Activated CD4-positive, CD25-positive, alpha-beta regulatory T cell treated with anti-CD3 and anti-CD28 coated beads, Interleukin-2, amount 50 U/mL, for 72 hours (primary cell): ENCODE data around the gene FOXE1.

Source experiments
- DNase-seq: peaks from one replicate; pipeline ENCODE4 v3.0.0; 2021

Gene FOXE1

DNA sequence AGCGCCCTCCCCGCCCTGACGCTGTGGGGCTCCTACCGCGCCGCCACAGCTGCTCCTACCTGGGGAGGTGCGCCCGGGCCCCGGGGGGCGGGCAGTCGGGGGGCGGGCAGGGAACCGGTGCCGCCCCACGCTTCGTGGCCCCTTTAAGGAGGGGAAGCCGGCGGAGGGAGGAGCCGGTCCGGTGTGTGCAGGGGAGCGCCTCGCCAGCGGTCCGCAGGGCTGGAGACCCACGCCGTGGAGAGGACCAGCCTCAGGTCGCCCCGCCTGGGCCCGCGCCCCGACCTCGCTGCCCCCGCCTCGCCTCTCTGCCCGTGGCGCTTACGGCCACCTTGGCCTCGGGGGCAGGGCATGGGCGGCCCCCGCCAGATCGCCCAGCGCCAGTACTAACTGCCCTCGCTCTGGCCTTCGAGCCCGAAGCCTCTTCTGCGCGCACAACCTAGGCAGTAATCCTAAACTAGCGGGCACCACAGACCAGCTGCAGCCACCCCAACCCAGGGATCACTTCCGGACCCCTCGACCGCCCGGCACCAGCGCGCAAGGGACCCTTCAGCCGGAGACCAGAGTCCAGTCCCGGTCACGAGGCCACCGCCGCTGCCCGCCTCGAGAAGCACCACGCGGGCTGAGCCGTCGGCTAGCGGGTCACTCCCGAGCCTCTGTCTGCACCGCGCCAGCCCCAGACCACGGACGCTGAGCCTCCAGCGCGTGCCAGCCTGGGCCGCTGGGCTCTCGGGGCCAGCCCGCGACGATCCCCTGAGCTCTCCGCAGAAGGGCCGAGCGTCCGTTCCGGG lies at the start of gene FOXE1:
Gene FOXE1, plus strand, starts transcription at position 171 of the 788 bp plus-strand sequence. CDS start 689 bp downstream, outside the sequence.
- no peak for DNase-seq

DNA sequence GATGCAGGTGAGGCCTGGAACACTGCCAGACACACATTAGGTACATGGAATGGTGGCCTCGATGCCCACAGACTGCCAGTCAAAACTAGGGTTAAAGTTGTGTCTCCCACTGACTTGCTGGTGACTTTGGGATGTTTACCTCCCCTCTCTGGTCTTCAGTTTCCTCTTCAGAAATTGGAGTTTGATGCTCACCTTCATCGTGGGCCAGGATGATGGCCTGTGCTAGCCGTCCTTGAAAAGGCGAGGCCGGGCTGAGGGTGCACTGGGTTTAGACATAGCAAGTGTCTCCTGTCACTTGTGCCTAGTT lies 49.0 kb upstream of the FOXE1 start:
- DNase-seq = no peak

DNA sequence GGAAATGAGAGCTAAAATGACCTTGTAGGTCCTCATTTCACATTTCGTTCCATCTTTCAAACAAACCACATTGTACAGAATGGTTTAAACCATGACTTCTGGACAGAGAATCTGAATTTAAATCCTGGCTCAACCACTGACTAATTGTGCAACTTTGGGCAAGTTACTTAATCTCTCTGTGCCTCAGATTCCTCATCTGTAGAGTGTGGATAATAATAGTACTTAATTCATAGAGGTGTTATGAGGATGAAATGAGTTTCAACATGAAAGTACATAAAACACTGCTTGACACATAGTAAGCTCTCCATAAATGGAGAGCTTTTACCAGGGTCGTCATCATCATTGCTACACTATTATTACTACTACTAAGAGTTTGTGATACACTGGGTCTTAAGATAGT lies 46.3 kb upstream of the FOXE1 start:
- no peak for DNase-seq

DNA sequence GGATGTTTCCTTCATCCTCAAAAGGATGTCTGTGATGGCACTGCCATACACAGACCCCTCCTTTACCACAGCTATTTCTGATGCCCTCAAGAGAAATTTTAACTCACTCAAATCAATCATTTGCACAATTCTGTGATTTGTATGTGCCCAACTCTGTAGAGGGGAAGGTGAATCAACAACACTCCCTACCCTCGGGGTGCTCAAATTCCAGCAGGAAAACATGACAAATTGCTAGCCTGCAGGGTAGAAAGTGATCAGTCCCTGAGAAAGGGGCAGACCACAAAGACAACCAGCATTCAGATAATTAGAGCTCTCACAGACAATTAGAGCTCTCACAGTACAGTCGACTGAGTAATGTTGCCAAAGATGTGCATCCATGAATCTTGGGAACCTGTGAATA lies 45.3 kb upstream of the FOXE1 start:
- no peak for DNase-seq

DNA sequence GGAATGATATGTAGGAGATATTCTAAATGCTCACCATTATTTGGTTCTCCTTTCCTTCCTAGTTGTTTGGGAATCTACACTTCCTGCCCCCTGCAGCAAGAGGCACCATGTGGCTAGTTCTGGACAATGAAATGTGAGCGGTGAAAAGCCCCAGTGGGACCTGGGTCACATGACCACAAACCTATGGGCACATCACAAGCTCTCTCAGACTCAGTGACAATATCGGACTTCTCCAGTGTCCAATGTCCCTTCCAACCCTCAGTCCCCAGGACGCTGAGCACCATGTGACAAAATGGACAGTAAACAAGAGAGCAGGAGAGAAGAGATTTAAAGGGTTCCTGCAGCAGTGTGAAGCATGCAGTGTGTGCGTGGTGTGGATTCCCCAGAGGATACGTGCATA lies 44.6 kb upstream of the FOXE1 start:
- no peak for DNase-seq

DNA sequence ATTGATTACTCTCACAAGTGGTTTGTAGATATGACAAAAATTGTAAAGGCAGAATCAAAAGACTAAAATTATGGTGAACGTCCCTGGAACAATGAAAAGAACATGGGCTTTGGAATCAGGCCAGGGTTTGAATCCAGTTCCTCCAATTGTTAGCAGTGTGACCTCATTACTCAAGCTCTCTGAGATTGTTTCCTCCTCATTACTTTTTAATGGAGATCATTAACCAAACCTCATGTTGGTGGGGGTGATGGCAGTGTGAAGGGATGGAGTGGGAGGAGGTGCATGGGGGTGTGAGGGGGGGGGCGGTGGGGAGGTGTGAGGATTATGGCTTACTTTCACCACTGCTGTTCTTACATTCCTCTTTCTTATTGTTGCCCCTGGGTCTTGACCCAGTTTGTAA lies 44.1 kb upstream of the FOXE1 start:
- no peak for DNase-seq

DNA sequence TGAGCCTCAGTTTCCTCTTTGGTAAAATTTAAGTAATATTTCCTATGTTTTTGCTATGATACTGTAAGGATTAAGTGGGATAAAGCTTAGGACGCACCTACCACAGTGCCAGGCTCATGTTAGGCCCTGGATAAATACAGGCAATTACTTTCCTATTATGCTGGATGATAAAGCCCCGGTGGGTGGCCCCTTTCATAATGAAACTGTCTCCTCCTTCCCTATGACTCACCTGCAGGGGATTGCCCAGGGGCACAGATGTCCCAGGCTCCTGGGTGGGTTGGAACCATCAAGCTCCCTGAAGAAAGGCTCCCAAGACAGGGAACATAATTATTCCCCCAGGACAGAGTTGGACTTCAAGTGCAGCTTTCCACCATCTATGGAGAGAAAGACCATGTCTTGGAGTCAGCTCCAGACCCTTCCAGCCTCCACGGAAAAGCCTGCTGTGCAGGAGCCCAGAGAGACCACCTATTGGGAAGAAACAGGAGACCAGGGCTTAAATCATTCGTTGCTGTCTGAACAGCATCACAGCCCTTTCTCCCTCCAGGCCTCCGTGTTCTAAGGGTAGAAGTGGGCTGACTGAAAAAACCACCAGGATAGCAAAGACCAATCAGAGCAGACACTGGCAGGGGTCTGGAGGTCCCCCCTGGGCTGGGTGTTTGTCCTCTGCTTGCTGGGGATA lies 43.2 kb upstream of the FOXE1 start:
- no peak for DNase-seq

DNA sequence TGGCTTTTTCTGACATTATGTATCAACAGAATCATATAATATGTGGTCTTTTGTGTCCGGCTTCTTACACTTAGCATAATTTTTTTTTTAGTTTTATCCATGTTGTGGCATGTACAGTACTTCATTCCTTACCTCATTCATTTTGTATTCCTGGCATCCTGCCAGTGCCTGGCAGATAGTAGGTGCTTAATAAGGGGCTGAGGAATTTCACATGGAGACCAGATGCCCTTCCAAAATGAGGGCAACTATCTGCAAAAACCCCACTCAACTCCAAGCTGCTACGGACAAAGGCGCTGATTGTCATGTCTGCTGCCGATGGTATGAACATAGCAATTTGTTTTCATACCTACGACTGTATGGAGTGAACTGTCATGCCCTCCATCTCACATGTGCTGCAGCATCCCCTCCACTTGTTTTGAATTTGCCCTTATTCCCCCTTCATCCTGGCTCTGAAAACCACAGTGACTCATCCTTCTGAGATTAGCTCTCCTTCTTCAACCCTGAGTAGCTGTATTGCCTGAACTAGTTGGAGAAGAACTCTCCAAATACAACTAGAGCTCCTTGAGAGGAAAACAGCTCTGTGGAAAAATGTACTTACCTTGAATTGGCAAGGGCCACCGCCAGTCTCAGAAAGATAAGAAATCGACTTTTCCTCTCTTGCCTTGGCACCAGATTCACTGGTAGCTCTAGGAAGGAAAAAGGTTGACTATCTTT lies 41.3 kb upstream of the FOXE1 start:
- DNase-seq = no peak

DNA sequence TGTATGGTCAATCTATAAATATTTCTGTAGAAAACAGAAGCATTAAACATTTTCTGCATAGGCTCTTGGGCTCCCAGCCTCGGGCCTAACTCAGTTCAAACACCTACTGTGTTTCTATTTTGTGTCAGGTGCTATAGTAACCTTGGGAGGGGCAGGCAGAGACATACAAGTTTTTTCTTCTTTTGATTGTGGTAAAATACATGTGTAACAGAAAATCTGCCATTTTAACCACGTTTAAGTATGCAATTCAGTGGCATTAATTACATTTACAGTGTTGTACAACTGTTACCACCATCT lies 40.8 kb upstream of the FOXE1 start:
- no peak for DNase-seq

DNA sequence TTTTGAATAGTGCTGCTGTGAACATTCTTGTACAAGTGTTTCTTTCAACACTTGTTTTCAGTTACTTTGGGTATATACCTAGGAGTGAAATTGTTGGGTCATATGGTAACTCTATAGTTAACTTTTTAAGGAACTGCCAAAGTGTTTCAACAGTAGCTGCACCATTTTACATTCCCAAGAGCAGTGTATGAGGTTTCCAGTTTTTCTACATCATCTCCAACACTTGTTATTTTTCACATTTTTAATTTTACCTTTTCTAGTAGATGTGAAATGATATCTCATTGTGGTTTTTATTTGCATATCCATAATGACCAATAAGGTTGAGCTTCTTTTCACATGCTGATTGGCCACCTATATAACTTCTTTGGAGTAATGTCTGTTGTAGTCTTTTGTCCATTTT lies 40.0 kb upstream of the FOXE1 start:
- DNase-seq = no peak

DNA sequence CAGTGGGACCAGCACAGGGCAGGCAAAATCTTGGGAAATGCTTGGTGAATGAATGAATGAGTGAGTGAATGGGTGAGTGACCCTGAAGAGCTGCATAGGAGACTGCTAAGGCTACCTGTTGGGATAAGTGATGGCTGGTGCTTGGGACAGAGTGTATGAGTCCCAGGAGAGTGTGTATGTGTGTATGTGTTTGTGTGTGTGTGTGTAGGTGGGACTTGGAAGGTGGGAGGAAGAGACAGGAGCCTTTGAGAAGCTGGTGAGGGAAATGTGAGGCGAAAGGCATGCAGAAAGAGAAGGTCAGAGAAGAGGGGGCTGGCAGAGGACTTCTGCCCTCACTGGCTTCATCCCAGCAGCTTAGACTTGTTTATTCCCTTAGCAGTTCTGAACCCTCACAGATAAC lies 33.3 kb upstream of the FOXE1 start:
- no peak for DNase-seq

DNA sequence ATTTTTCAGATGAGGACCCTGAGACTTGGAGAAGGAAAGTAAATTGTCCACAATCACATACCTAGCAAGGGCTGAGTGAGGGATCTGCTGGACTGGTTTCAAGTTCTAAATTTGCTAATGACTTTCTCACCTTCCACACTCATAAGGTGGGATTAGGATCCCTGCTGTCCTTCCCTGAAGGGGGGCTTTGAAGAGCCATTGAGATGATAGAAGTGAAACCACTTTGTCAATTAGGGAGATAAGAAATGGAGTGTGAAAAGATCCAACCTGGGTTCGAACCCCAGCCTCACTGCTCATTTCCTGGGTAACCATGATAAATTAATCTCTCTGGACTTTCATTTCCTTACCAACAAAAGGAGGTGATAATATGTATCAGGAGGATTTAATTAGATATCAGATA lies 32.7 kb upstream of the FOXE1 start:
- DNase-seq = no peak

DNA sequence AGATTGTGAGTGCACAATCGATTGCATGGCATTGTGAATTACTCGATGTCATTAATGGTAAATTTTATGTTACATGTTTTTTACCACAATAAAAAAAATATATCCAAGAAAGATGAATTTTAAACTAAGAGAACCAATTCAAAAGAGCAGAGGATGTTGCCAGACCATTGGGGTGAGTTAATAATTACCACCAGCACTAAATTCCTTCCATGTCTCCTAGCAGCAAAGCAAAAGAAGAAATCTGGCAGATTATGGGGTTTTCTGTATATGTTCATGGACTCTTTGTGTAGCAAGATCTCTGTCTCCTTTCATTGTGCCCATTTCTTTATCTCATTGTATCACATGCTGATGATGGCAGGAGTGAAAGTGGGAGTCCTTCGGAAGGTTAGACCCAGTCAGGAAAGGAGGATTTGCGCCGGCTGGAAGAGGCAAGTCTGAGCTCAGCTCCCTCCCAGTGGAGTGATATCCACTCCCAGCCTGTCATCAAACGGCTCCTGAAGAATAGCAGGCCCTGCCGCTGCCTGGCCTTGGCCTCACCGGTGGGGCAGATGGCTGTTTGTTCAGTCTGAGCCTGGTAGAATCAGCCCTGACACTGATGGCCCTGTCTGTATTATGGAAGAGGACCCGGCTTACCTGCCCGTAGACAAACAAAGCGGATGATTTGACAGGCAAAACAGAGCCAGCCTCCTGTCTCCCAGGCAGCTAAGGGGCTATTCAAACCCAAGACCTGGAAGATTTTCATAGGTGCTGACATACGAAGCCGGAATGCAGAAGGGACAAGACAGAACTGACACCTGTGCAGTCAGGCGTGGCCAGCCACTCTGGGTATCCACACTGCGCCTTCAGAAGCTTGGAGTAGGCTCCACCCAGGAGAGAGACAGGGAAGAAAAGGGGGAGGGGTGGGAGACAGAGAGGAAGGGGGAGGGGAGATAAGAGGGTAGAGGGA lies 21.9 kb upstream of the FOXE1 start:
- no peak for DNase-seq

DNA sequence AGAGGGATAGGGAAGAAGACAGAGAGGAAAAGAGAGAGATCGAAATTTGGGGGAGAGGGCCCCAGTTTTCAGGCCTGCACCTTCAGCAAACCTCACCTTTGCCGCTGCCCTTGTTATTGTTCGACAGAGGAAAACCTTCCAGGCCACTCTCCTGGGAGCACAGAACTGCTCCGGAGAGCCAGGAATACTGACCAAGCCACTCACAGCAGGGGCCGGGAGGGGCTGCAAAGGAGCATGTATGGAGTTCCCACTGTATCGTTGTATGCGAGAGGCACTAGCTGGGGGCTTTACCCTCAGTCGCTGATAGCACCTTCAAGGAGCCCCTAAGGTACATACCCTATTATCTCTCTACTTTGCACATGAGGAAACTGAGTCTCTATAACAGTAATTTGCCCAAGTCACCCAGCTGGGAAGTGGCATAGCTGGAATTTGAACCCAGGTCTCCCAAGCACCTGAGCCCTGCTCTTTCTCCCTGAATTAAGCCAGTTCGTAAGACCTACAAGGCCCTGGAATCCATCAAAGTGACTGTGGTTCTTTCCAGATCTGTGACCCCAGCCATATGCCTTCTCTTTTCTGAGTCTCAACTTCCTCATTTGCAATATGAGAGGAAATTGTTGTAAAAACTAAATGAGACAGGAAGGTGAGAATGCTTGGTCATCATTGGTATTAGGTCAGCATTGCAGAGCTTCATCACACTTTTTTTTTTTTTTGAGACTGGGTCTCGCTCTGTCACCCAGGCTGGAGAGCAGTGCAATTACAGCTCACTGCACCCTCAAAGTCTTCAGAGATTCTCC lies 21.0 kb upstream of the FOXE1 start:
- no peak for DNase-seq

DNA sequence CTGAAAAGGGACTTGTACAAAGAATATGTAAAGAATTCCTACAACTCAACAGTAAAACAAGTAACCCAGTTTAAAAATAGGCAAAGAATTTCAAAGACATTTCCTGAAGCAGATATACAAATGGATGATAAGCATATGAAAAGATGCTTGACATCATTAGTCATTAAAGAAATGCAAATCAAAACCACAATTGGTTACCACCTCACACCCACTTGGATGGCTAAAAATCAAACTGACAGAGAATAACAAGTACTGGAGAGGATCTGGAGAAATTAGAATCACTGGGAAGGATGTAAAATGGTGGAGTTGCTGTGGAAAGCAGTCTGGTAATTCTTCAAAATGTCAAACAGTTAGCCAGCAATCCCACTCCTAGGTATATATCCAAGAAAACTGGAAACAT lies 12.5 kb upstream of the FOXE1 start:
- no peak for DNase-seq

DNA sequence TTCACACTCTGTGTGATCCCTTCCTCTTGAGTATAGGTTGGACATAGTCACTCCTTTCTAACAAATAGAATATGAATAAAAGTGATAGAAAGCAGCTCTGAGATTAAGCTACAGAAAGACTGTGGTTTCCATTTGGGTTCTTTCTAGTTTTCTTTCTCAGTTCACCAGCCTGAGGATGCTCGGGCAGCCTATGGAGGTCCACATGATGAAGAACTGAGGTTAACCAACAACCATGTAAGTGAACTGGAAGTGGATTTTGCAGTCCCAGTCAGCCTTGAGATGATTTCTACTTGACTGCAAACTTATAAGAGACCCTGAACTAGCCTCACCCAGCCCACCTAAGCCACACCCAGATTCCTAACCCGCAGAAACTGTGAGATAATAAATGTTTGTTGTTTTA lies 10.1 kb upstream of the FOXE1 start:
- DNase-seq = no peak

DNA sequence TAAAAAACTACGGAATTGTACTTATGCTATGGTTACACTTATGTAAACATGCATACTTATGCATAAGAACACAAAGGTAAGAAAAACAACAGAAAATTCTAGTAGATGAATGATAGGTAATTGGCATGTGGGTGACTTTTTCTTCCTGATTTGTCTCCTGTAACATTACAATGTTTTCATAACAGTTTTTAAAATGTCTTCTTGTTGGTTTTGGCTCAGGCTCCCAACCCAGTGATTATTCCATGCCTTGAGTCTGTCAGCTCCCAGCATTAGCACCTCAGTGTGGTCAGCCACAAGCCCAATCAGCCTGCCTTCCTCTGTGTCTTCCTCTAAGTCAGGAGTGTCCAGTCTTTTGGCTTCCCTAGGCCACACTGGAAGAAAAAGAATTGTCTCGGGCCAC lies 7.9 kb upstream of the FOXE1 start:
- no peak for DNase-seq

DNA sequence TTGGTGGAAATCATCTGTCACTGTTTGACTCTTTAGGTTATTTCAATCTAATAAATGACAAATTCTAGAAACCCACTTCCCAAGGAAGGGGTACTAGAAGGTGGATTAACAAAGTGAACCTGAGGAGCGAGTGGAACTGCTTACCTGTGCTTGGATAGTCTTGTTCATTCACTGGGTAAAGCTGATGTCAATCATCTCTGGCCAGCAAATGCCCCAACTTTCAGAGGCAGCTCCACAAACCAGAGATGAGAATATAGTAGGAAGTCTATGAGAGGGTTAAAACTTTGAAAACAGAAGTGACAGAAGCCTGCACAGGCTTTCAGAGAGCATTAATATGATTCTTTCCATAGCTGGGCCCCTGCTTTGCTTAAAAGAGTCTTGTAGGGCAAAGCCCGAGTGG lies 7.3 kb upstream of the FOXE1 start:
- DNase-seq = no peak

DNA sequence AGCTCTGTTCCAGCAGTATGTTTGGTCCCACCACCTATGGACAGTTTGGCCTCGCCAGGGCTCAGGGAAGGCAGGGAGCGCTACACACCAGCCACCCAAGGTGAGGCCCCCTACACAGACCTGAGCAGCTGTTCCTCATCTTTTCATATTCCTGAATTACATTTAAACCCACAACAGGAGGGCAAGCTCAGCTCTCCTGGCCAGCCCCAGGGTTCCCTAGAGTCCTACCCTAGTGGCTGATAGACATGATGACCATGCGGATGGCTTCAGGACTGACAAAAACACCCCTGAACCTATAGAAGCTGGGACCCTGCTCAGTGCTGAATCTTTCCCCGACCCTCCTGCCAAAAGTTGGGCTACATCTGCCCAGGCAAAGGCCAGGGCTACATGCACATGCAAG lies 6.7 kb upstream of the FOXE1 start:
- DNase-seq = no peak

DNA sequence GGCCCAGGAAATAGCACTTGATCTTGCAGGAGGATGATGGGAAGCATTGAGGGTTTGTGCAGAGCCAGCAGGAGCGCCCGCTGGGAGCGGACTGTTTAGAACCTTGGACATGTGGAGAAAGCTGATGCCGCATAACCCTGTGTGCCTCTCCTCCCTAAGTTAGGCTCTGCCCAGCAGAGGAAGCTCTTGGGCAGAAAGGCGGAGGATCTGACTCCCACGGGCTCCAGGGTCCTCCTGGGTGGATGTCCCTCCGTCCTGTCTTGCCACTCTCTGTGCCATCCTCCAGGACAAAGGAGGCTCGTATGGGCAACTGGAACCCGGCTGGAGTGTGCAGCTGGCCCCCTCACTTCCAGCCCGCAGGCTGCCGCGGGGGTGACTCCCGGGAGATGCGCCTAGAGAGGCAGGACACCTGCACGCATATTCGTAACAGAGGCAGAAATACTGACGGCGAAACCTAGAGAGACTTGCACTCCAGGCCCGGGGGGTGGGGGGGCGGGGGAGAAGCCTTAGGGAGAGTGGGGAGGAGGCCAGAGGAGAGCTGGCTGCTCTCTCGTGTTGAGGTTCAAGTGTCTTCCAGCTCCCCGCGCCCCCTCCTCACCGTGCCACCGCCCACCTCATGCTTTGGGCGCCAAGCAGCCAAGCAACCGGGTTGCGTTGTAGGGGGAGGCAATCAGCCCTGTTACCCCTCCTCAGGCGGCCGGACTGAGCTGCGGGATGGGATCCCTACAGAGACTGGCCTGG lies 5.4 kb upstream of the FOXE1 start:
- DNase-seq = no peak

DNA sequence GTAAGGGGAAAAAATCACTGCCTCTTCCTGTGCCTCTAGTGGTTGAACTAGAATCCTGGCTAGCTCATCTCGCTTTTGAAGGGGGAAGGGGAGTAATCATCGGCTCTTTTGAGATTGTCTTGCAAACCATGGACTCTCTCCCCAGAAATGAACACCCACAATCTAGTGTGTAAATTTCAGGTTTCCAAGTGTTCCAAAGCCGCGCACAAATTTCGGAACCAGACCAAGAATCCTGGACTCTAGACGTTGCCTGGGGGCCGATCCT lies 4.9 kb upstream of the FOXE1 start:
- no peak for DNase-seq
